ENCODE data around the gene KIF1C.

KIF1C gene

GRCh38 chr17:5003214-5003867, 5.6 kb downstream of the KIF1C start:
- TF ChIP-seq, protein P1, sequence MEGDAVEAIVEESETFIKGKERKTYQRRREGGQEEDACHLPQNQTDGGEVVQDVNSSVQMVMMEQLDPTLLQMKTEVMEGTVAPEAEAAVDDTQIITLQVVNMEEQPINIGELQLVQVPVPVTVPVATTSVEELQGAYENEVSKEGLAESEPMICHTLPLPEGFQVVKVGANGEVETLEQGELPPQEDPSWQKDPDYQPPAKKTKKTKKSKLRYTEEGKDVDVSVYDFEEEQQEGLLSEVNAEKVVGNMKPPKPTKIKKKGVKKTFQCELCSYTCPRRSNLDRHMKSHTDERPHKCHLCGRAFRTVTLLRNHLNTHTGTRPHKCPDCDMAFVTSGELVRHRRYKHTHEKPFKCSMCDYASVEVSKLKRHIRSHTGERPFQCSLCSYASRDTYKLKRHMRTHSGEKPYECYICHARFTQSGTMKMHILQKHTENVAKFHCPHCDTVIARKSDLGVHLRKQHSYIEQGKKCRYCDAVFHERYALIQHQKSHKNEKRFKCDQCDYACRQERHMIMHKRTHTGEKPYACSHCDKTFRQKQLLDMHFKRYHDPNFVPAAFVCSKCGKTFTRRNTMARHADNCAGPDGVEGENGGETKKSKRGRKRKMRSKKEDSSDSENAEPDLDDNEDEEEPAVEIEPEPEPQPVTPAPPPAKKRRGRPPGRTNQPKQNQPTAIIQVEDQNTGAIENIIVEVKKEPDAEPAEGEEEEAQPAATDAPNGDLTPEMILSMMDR (IDR thresholded peaks at IDR 0.05): no peak
- Histone ChIP-seq H3K79me2 (no peaks in the 10 kb centered on the region), H3K4me2 (ENCODE audit: low read length) (no peak overlapping the region), H3K27me3 (ENCODE audit: control insufficient read depth, insufficient read depth, low read length) (no peaks in the 10 kb centered on the region), H3K36me3 (ENCODE audit: control insufficient read depth, insufficient read depth, low read length) (no peaks in the 10 kb centered on the region), H3K27ac (no peak overlapping the region), H3K9ac (no peak overlapping the region), H3K4me3 (ENCODE audit: low read depth, low read length) (no peak overlapping the region), H3K9me3 (ENCODE audit: control insufficient read depth, low read length) (no peaks in the 10 kb centered on the region), H3K4me1 (no peaks in the 10 kb centered on the region), H2AFZ (no peak overlapping the region)

DNA sequence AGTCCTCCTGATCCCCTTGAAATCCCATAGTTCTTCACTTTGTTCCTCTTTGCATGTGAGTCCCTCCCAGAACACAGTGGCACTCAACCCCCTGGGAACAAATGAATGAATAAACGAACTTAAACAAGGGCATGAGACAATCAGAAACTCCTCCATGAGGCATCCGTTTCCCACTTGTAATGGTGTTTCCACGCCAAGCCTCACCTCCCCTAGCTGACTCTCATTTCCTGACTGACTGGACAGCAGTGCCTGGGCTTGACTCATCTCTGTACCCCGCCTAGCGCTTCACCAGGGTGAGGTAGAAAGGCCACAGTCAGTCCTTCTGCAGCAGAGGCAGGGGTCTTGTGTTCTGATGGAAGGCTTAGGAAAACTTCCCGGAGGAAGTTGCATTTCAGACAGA, 14.2 kb downstream of the KIF1C start:
- H3K27ac ChIP-seq: no peak overlapping the region
- TF ChIP-seq, protein P1 (IDR thresholded peaks at IDR 0.05): no peak
- H3K79me2 ChIP-seq: no peaks in the 10 kb centered on the region
- no peak overlapping the region for H3K4me2 ChIP-seq (ENCODE audit: low read length)
- H3K9me3 ChIP-seq (ENCODE audit: control insufficient read depth, low read length): no peaks in the 10 kb centered on the region
- no peaks in the 10 kb centered on the region for H3K36me3 ChIP-seq (ENCODE audit: control insufficient read depth, insufficient read depth, low read length)
- no peaks in the 10 kb centered on the region for H3K4me1 ChIP-seq
- no peak overlapping the region for H3K9ac ChIP-seq
- no peak overlapping the region for H2AFZ ChIP-seq
- no peak overlapping the region for H3K4me3 ChIP-seq (ENCODE audit: low read depth, low read length)
- no peaks in the 10 kb centered on the region for H3K27me3 ChIP-seq (ENCODE audit: control insufficient read depth, insufficient read depth, low read length)

DNA sequence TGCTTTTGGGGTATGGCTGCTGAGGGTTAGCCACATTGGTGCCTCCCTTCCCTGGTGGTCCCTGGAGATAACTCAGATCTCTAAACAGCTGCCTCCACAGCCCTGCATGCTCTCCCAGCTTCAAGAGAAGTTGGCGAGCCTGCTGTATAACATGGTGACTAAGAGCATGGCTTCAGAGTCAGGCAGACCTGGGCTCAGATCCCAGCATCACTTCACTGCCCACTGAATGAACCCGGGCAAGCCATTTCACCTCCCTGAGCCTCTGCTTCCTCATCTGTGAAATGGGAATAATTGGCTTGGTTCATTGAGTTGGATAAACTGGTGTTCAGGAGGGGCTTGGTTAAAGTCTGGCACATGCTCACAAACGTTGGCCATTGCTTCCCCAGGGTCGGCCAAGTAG, 16.6 kb downstream of the KIF1C start:
- no peaks in the 10 kb centered on the region for H3K9me3 ChIP-seq (ENCODE audit: control insufficient read depth, low read length)
- H3K4me3 ChIP-seq (ENCODE audit: low read depth, low read length): no peak overlapping the region
- TF ChIP-seq, protein P1 (IDR thresholded peaks at IDR 0.05): no peak
- H3K27me3 ChIP-seq (ENCODE audit: control insufficient read depth, insufficient read depth, low read length): no peaks in the 10 kb centered on the region
- no peak overlapping the region for H2AFZ ChIP-seq
- H3K4me2 ChIP-seq (ENCODE audit: low read length): no peak overlapping the region
- no peak overlapping the region for H3K27ac ChIP-seq
- H3K9ac ChIP-seq: no peak overlapping the region
- no peaks in the 10 kb centered on the region for H3K4me1 ChIP-seq
- H3K79me2 ChIP-seq: no peaks in the 10 kb centered on the region
- no peaks in the 10 kb centered on the region for H3K36me3 ChIP-seq (ENCODE audit: control insufficient read depth, insufficient read depth, low read length)

GRCh38 chr17:5019475-5019956, 21.8 kb downstream of the KIF1C start:
- H3K4me1 ChIP-seq: no peaks in the 10 kb centered on the region
- H2AFZ ChIP-seq: no peak overlapping the region
- no peak overlapping the region for H3K27ac ChIP-seq
- no peaks in the 10 kb centered on the region for H3K27me3 ChIP-seq (ENCODE audit: control insufficient read depth, insufficient read depth, low read length)
- no peak overlapping the region for H3K4me3 ChIP-seq (ENCODE audit: low read depth, low read length)
- no peak overlapping the region for H3K9ac ChIP-seq
- H3K79me2 ChIP-seq: no peaks in the 10 kb centered on the region
- H3K4me2 ChIP-seq (ENCODE audit: low read length): no peak overlapping the region
- H3K36me3 ChIP-seq (ENCODE audit: control insufficient read depth, insufficient read depth, low read length): no peaks in the 10 kb centered on the region
- TF ChIP-seq, protein P1 (IDR thresholded peaks at IDR 0.05): no peak
- H3K9me3 ChIP-seq (ENCODE audit: control insufficient read depth, low read length): no peaks in the 10 kb centered on the region

- no peak overlapping the region for H3K4me3 ChIP-seq (ENCODE audit: low read depth, low read length)
- H3K27me3 ChIP-seq (ENCODE audit: control insufficient read depth, insufficient read depth, low read length): no peaks in the 10 kb centered on the region
- H3K27ac ChIP-seq: no peak overlapping the region
- H3K9ac ChIP-seq: no peak overlapping the region
- H3K4me2 ChIP-seq (ENCODE audit: low read length): no peak overlapping the region
- no peak overlapping the region for H2AFZ ChIP-seq
- TF ChIP-seq, protein P1 (IDR thresholded peaks at IDR 0.05): no peak
- H3K9me3 ChIP-seq (ENCODE audit: control insufficient read depth, low read length): no peaks in the 10 kb centered on the region
- no peaks in the 10 kb centered on the region for H3K4me1 ChIP-seq
- H3K36me3 ChIP-seq (ENCODE audit: control insufficient read depth, insufficient read depth, low read length): no peaks in the 10 kb centered on the region
- no peaks in the 10 kb centered on the region for H3K79me2 ChIP-seq
Observed at GRCh38 chr17:5020502-5021023, 22.8 kb downstream of the KIF1C start.

Data from parathyroid adenoma (tissue), 2 donors.